ENCODE measurements around the gene WDR46. TPM values are rescaled to one million over a fixed set of nuclear protein-coding genes. Genes with fewer than 3 reads are reported as not detected.

Gene WDR46
- total RNA-seq, 1 experiment from 2014 or later, result 99.2 TPM

DNA sequence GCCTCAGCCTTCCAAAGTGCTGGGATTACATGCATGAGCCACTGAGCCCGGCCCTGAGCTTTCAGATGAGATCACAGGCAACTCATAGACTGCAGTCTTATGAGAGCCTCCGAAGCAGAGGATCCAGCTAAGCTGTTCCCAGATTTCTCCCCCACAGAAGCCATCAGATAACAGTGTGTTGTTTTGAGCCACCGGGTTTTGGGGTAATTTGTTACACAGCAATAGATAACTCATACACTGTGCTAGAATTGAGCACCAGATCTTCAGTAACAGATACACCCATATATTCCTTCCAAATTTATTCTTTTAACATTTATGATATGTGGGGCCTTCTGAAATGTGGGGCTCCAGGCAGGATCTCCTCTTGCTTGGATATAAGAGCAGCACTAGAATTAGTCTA, 47.5 kb upstream of the WDR46 start:
- H3K27ac Mint-ChIP-seq, result no peak overlapping the region
- no peaks in the 10 kb centered on the region for H3K36me3 Mint-ChIP-seq (ENCODE audit: insufficient read depth in 1 of 3, low read depth in 3 of 3)
- no peak overlapping the region for H2BK15ac ChIP-seq (ENCODE audit: low read depth, low read length)
- H3K14ac ChIP-seq (ENCODE audit: insufficient read depth, low read length), result no peak overlapping the region
- no peaks in the 10 kb centered on the region for H3K9me3 ChIP-seq (ENCODE audit: control insufficient read depth, low read depth, low read length)
- WGBS (ENCODE audit: extremely low coverage, insufficient read length, low lambda C conversion rate), result no CpG with 5 or more reads among the region's 3 CpGs
- no peaks in the 10 kb centered on the region for H4K20me1 ChIP-seq (ENCODE audit: control insufficient read depth, insufficient read depth, insufficient read length)
- no peak overlapping the region for H3K27ac ChIP-seq (ENCODE audit: insufficient read length, low read depth, low read length)
- H3K4me2 ChIP-seq (ENCODE audit: insufficient read depth, insufficient read length, low read length), result no peak overlapping the region
- no peak overlapping the region for H3K23ac ChIP-seq (ENCODE audit: insufficient read length, low read depth, low read length)
- TF ChIP-seq, protein P1, sequence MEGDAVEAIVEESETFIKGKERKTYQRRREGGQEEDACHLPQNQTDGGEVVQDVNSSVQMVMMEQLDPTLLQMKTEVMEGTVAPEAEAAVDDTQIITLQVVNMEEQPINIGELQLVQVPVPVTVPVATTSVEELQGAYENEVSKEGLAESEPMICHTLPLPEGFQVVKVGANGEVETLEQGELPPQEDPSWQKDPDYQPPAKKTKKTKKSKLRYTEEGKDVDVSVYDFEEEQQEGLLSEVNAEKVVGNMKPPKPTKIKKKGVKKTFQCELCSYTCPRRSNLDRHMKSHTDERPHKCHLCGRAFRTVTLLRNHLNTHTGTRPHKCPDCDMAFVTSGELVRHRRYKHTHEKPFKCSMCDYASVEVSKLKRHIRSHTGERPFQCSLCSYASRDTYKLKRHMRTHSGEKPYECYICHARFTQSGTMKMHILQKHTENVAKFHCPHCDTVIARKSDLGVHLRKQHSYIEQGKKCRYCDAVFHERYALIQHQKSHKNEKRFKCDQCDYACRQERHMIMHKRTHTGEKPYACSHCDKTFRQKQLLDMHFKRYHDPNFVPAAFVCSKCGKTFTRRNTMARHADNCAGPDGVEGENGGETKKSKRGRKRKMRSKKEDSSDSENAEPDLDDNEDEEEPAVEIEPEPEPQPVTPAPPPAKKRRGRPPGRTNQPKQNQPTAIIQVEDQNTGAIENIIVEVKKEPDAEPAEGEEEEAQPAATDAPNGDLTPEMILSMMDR (conservative IDR thresholded peaks at IDR 0.05), result no peak
- H4K8ac ChIP-seq (replicated peaks; ENCODE audit: insufficient read length, low read depth, low read length), result no peak overlapping the region
- no peaks in the 10 kb centered on the region for H3K27me3 ChIP-seq (ENCODE audit: insufficient read depth, low read length)
- H3K23me2 ChIP-seq (ENCODE audit: insufficient read length, low read depth, low read length, poor library complexity, severe bottlenecking), result no peaks in the 10 kb centered on the region
- no peaks in the 10 kb centered on the region for H3K79me2 ChIP-seq (ENCODE audit: insufficient read depth, low read length)
- no peak overlapping the region for H4K5ac ChIP-seq (ENCODE audit: insufficient read length, low read depth, low read length)
- no peak overlapping the region for H3K9ac ChIP-seq (ENCODE audit: extremely low read depth, insufficient read length, low read length)
- no peak overlapping the region for H3K56ac ChIP-seq (ENCODE audit: insufficient read length, low read depth, low read length)
- no peak overlapping the region for H4K91ac ChIP-seq (ENCODE audit: insufficient read length, low read depth, low read length)
- no peak overlapping the region for H3K18ac ChIP-seq (ENCODE audit: insufficient read length, low read depth, low read length)
- H3K27me3 Mint-ChIP-seq (ENCODE audit: low read depth), result no peaks in the 10 kb centered on the region
- no peak overlapping the region for H2AK5ac ChIP-seq (ENCODE audit: insufficient read length, low read length)
- no peaks in the 10 kb centered on the region for H3K4me1 ChIP-seq (ENCODE audit: insufficient read depth, low read length)
- H3K9me3 Mint-ChIP-seq, result no peaks in the 10 kb centered on the region
- no peak overlapping the region for H2BK120ac ChIP-seq (ENCODE audit: low read depth, low read length, poor library complexity, severe bottlenecking)
- H3K79me1 ChIP-seq (ENCODE audit: insufficient read depth, low read depth, low read length, poor library complexity, severe bottlenecking), result no peaks in the 10 kb centered on the region
- no peak overlapping the region for H2AFZ ChIP-seq (ENCODE audit: low read length)
- no peak for DNase-seq
- H2BK5ac ChIP-seq (ENCODE audit: insufficient read length, low read length), result no peak overlapping the region
- no peak overlapping the region for H2BK12ac ChIP-seq (ENCODE audit: insufficient read length, low read depth, low read length)
- no peak overlapping the region for H2BK20ac ChIP-seq (ENCODE audit: low read depth, low read length, poor library complexity, severe bottlenecking)
- H3K4me3 Mint-ChIP-seq, result no peak overlapping the region
- no peak overlapping the region for H3T11ph ChIP-seq (ENCODE audit: low read length)
- no peak overlapping the region for H3K4ac ChIP-seq (ENCODE audit: low read depth, low read length)
- H3K4me1 Mint-ChIP-seq, result no peaks in the 10 kb centered on the region

Data from H9 (cell line).